Endothelial cell of umbilical vein (primary cell): ENCODE data around the gene FILIP1L. TPM values are rescaled to one million over a fixed set of nuclear protein-coding genes. Genes with fewer than 3 reads are reported as not detected.

Experiments
- BruUV-seq: library from RNA; stranded (reverse); fragments of 400-500 nt; replicated peaks from 2 replicates; lab custom pipeline; 2021; lab: Mats Ljungman, UMichigan
- CTCF ChIA-PET: fragments of 300-600, 350-600 bp; sonication (Branson Sonifier 250); formaldehyde crosslinking; loops from one replicate; lab custom pipeline; 2021; ENCODE audit warnings: antibody characterized with exemption, inconsistent platforms; lab: Charles Lee
- POLR2A ChIA-PET: fragments of 300-600, 350-600 bp; sonication (Branson Sonifier 250); formaldehyde crosslinking; loops from one replicate; lab custom pipeline; 2021; ENCODE audit warnings: antibody characterized with exemption, inconsistent platforms; lab: Charles Lee
- DNase-seq: peaks from one replicate; pipeline ENCODE4 v3.0.0-alpha.2; 2011; ENCODE audit warnings: low read depth, low spot score
- FAIRE-seq: peaks from 2 replicates; lab custom pipeline; 2011; peaks lifted over from hg19 to GRCh38; lab: Jason Lieb, UNC
- H2AFZ ChIP-seq: 2 replicates; pipeline ENCODE4 v1.6.0; 2012; ENCODE audit warnings: low read depth, low read length, control low read depth, inconsistent platforms
- H3K27ac ChIP-seq: 2 replicates; pipeline ENCODE4 v1.5.1; 2011; ENCODE audit warnings: low read depth, mild to moderate bottlenecking, control low read depth, low read length, moderate library complexity; ENCODE audit not compliant: insufficient read depth
- H3K27me3 ChIP-seq, 2 experiments: 2 replicates each; pipeline versions ENCODE4 v1.6.0 to v1.6.1; 2011; ENCODE audit warnings: low read length in 2 of 2, mixed read lengths in 1 of 2; ENCODE audit not compliant: control insufficient read depth in 2 of 2, insufficient read depth in 2 of 2
- H3K36me3 ChIP-seq, 2 experiments: 2 replicates in 1 of 2; 3 replicates in 1 of 2; pipeline ENCODE4 v1.5.1; 2011; ENCODE audit warnings: low read length in 2 of 2, mild to moderate bottlenecking in 1 of 2, moderate library complexity in 1 of 2; ENCODE audit not compliant: control insufficient read depth in 2 of 2, insufficient read depth in 2 of 2; ENCODE audit errors: extremely low read depth in 1 of 2
- H3K4me1 ChIP-seq: 3 replicates; pipeline ENCODE4 v1.5.1; 2011; ENCODE audit warnings: mild to moderate bottlenecking, low read length; ENCODE audit not compliant: control insufficient read depth, insufficient read depth; ENCODE audit errors: extremely low read depth
- H3K4me2 ChIP-seq: 2 replicates; pipeline ENCODE4 v1.6.1; 2011; ENCODE audit warnings: low read length, control low read depth, mixed read lengths; ENCODE audit not compliant: insufficient read depth
- H3K4me3 ChIP-seq, 3 experiments: fragments of 200-600 bp in 1 of 3; sonication (generic), shearing (Covaris generic) in 1 of 3; replicated peaks in 1 of 3; 2 replicates each; pipeline ENCODE4 v1.5.1; 2011 to 2016; ENCODE audit warnings: control low read depth in 3 of 3, low read length in 3 of 3, mild to moderate bottlenecking in 2 of 3, inconsistent platforms in 1 of 3, low read depth in 1 of 3, moderate library complexity in 1 of 3; ENCODE audit not compliant: insufficient read depth in 1 of 3
- H3K79me2 ChIP-seq: 2 replicates; pipeline ENCODE4 v1.6.0; 2012; ENCODE audit warnings: low read length, inconsistent platforms; ENCODE audit not compliant: control insufficient read depth, insufficient read depth
- H3K9ac ChIP-seq: replicated peaks from 2 replicates; pipeline ENCODE3; 2011; ENCODE audit warnings: low read length, control low read depth; ENCODE audit not compliant: insufficient read depth; ENCODE audit errors: extremely low read depth
- H3K9me1 ChIP-seq: replicated peaks from 3 replicates; pipeline ENCODE4 v1.6.0; 2011; ENCODE audit warnings: mild to moderate bottlenecking, low read length; ENCODE audit not compliant: control insufficient read depth, insufficient read depth; ENCODE audit errors: extremely low read depth
- H3K9me3 ChIP-seq: replicated peaks from 2 replicates; pipeline ENCODE4 v1.5.1; 2012; ENCODE audit warnings: low read length, inconsistent platforms; ENCODE audit not compliant: control insufficient read depth, insufficient read depth
- H4K20me1 ChIP-seq: replicated peaks from 2 replicates; pipeline ENCODE3; 2011; ENCODE audit warnings: mild to moderate bottlenecking, low read length; ENCODE audit not compliant: control insufficient read depth, insufficient read depth; ENCODE audit errors: extremely low read depth
- EZH2 ChIP-seq: IDR thresholded peaks from 2 replicates; pipeline ENCODE4 v1.6.1; 2012; ENCODE audit warnings: borderline replicate concordance, low read depth, mild to moderate bottlenecking, moderate library complexity, low read length, inconsistent platforms; ENCODE audit not compliant: severe bottlenecking
- FOS ChIP-seq: IDR thresholded peaks from 2 replicates; pipeline ENCODE4 v1.6.1; 2011; ENCODE audit warnings: mild to moderate bottlenecking, low read length, moderate library complexity, borderline replicate concordance; ENCODE audit not compliant: insufficient read depth
- GATA2 ChIP-seq: IDR thresholded peaks from 2 replicates; pipeline ENCODE4 v1.7.0; 2011; ENCODE audit warnings: low read depth, mild to moderate bottlenecking, moderate library complexity, mixed read lengths, low read length; ENCODE audit not compliant: insufficient read length, insufficient read depth
- JUN ChIP-seq: IDR thresholded peaks from 2 replicates; pipeline ENCODE4 v1.6.1; 2011; ENCODE audit warnings: borderline replicate concordance, low read depth; ENCODE audit not compliant: insufficient read length, insufficient read depth
- MYC ChIP-seq: IDR thresholded peaks from one replicate; pipeline ENCODE4 v1.6.1; 2011; ENCODE audit warnings: mild to moderate bottlenecking, low read depth, low read length
- POLR2A ChIP-seq: IDR thresholded peaks from 2 replicates; pipeline ENCODE4 v1.6.1; 2012; ENCODE audit warnings: low read depth, mild to moderate bottlenecking, control low read depth, low read length
- POLR2AphosphoS5 ChIP-seq: IDR thresholded peaks from 2 replicates; pipeline ENCODE4 v1.6.1; 2012; ENCODE audit warnings: low read depth, mild to moderate bottlenecking, control low read depth, low read length, moderate library complexity; ENCODE audit not compliant: insufficient read depth
- dilution Hi-C: fragments of 300-500 bp; cut with MboI; formaldehyde crosslinking; loops from one replicate; pipeline ENCODE4 v1.15.0; 2019; ENCODE audit warnings: low sequenced_read_pairs; ENCODE audit not compliant: extremely low pct_ligation_motif_present
- intact Hi-C: fragments of 100-400 bp; cut with micrococcal nuclease; formaldehyde crosslinking; loops from one replicate; pipeline ENCODE4 v1.10.0; 2022
- polyA plus RNA-seq, 4 experiments: library from polyadenylated mRNA; depleted of rRNA in 3 of 4; stranded (reverse) in 3 of 4; unstranded in 1 of 4; fragments of >200 nt; gene quantifications; 2 replicates each; pipeline versions ENCODE4 v1.2.1 to v1.2.3, GENCODE V29; 2011 to 2012; ENCODE audit warnings: missing spikeins in 1 of 4
- total RNA-seq: library from RNA; stranded (reverse); gene quantifications from 2 replicates; pipeline ENCODE4 v1.2.3, GENCODE V29; 2021
- TF ChIP-seq, protein P1 (sequence below): IDR thresholded peaks from 2 replicates; pipeline ENCODE4 v1.6.1; 2011; ENCODE audit not compliant: insufficient read depth, insufficient read length
- TF ChIP-seq, protein P2 (sequence below), 2 donors: IDR thresholded peaks; 1 replicate in 1 of 2; 2 replicates in 1 of 2; pipeline ENCODE4 v1.5.1; 2011; ENCODE audit warnings: low read length in 2 of 2, mild to moderate bottlenecking in 2 of 2, moderate library complexity in 2 of 2, control low read depth in 1 of 2, inconsistent platforms in 1 of 2, low read depth in 1 of 2; ENCODE audit not compliant: insufficient read depth in 1 of 2; ENCODE audit errors: extremely low read depth in 1 of 2

The FILIP1L gene
- total and polyA plus RNA-seq, 2 donors (not counting 3 experiments of a cell fraction or from before 2014, with no cell fraction given) = 26.0 to 29.9 TPM

DNA sequence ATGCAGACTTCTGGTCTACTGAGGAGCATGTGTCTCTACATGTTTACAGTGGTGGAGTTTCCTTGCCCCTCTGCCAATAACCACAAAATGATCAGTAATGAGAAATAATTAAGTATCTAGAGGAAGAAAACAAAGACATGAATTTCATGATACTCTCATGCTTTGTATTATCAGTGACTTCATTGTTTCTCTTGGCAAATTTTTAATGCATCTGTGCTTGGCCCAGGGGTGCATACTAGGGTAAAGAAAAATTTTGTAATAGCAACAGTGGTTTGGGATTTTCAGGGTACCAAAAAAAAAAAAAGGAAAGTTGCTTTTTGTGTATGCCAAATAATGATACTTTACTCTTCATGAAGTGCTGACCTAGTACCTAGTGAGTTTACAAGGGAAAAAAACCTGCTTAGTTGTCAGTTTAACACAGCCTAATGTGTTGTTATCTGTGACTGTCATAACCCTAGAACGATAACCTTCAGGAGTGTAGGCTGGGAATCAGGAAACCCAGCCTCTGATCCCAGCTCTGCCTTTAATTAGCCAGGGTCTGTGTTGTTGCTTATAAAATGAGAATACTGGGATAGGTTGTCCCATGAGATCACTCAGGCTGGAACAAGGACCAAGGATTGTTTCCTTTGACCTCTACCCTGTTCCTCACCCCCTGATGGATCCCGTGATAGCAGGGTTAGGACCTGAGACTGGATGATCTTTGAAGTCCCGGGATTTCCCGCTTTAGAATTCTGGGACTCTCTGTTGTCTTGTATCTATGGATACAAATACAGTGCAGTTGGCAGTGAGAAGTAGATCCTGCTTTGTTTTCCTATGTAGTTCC lies 179.1 kb downstream of the FILIP1L start:
- H2AFZ ChIP-seq = peak overlapping the region; percentile 26
- no TSS peak for BruUV-seq
- dilution Hi-C loops = no loop called here
- ChIA-PET CTCF (interaction anchor here (1.0 to 1.7 kb wide), 4 partner anchors 18 to 319 kb away, joined by 4 to 5 read pairs (median 4); no protein-coding TSS in a partner anchor), POLR2A (no interaction called here)
- peak; percentile 76 for DNase-seq
- H3K27me3 ChIP-seq = no peaks in the 10 kb centered on the region
- H3K9ac ChIP-seq = no peak overlapping the region
- H3K4me3 ChIP-seq = no peak overlapping the region
- intact Hi-C loops = no loop called here
- no peaks in the 10 kb centered on the region for H4K20me1 ChIP-seq
- no peaks in the 10 kb centered on the region for H3K9me3 ChIP-seq
- no peak for FAIRE-seq
- no peaks in the 10 kb centered on the region for H3K79me2 ChIP-seq
- H3K4me1 ChIP-seq = peaks cover 16% of the 10 kb centered on the region
- H3K36me3 ChIP-seq = no peaks in the 10 kb centered on the region
- no peak overlapping the region for H3K27ac ChIP-seq
- TF ChIP-seq EZH2 (no peak), GATA2 (no peak), JUN (no peak), POLR2AphosphoS5 (no peak), FOS (no peak), MYC (no peak), POLR2A (no peak)
- TF ChIP-seq, protein P1, sequence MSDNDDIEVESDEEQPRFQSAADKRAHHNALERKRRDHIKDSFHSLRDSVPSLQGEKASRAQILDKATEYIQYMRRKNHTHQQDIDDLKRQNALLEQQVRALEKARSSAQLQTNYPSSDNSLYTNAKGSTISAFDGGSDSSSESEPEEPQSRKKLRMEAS = no peak
- TF ChIP-seq, protein P2, sequence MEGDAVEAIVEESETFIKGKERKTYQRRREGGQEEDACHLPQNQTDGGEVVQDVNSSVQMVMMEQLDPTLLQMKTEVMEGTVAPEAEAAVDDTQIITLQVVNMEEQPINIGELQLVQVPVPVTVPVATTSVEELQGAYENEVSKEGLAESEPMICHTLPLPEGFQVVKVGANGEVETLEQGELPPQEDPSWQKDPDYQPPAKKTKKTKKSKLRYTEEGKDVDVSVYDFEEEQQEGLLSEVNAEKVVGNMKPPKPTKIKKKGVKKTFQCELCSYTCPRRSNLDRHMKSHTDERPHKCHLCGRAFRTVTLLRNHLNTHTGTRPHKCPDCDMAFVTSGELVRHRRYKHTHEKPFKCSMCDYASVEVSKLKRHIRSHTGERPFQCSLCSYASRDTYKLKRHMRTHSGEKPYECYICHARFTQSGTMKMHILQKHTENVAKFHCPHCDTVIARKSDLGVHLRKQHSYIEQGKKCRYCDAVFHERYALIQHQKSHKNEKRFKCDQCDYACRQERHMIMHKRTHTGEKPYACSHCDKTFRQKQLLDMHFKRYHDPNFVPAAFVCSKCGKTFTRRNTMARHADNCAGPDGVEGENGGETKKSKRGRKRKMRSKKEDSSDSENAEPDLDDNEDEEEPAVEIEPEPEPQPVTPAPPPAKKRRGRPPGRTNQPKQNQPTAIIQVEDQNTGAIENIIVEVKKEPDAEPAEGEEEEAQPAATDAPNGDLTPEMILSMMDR (IDR thresholded peaks at IDR 0.05; ENCODE audit: extremely low read depth in 1 of 2, insufficient read depth in 1 of 2, low read depth in 1 of 2, low read length in 2 of 2) = no peak
- no peaks in the 10 kb centered on the region for H3K9me1 ChIP-seq
- no peak overlapping the region for H3K4me2 ChIP-seq
